K562 (cell line): ENCODE data around the gene GYS1. TPM values are rescaled to one million over a fixed set of nuclear protein-coding genes. Genes with fewer than 3 reads are reported as not detected.

Experiments
- CCNT2 ChIP-seq: IDR thresholded peaks from 2 replicates; pipeline ENCODE4 v1.6.1; 2011; ENCODE audit warnings: borderline replicate concordance, low read depth, mild to moderate bottlenecking, moderate library complexity, mixed read lengths, low read length; ENCODE audit not compliant: insufficient read length; ENCODE audit errors: extremely low read depth
- CHAMP1 ChIP-seq: fragments of 450-650 bp; IDR thresholded peaks from 2 replicates; pipeline ENCODE4 v1.6.1; 2016; ENCODE audit warnings: mild to moderate bottlenecking
- CHD4 ChIP-seq: fragments of 200-600 bp; sonication (generic); IDR thresholded peaks from 3 replicates; pipeline ENCODE4 v1.6.1; 2012; ENCODE audit warnings: low read depth, mild to moderate bottlenecking, mixed read lengths, low read length, inconsistent platforms; ENCODE audit not compliant: insufficient read depth, insufficient replicate concordance, poor library complexity, severe bottlenecking
- E2F5 ChIP-seq: sonication (generic); formaldehyde crosslinking; IDR thresholded peaks from 2 replicates; pipeline ENCODE4 v1.8.0; 2022; ENCODE audit warnings: mild to moderate bottlenecking, missing genetic modification reagents
- ERF ChIP-seq: fragments of 450-650 bp; formaldehyde crosslinking; IDR thresholded peaks from 2 replicates; pipeline ENCODE4 v1.4.0; 2020; ENCODE audit warnings: mild to moderate bottlenecking, mixed read lengths
- GABPB2 ChIP-seq: fragments of 250-450 bp; sonication (Bioruptor Pico); conservative IDR thresholded peaks from 2 replicates; pipeline ENCODE4 v1.5.1; 2021; ENCODE audit warnings: mild to moderate bottlenecking
- JUND ChIP-seq, 2 experiments: IDR thresholded peaks; 2 replicates in 1 of 2; 3 replicates in 1 of 2; pipeline ENCODE4 v1.6.1; 2011; ENCODE audit warnings: borderline replicate concordance in 2 of 2, low read depth in 2 of 2, low read length in 2 of 2, improper control_type of control experiment in 1 of 2, missing biosample characterization in 1 of 2, missing genetic modification characterization in 1 of 2, missing genetic modification reagents in 1 of 2
- RBM22 ChIP-seq: fragments of 200-400 bp; formaldehyde crosslinking; IDR thresholded peaks from 2 replicates; pipeline ENCODE4 v1.6.1; 2018; ENCODE audit warnings: low read length, low read depth; ENCODE audit not compliant: poor library complexity, severe bottlenecking
- USF1 ChIP-seq: sonication (generic); formaldehyde crosslinking; IDR thresholded peaks from 2 replicates; pipeline ENCODE4 v1.9.0; 2022; ENCODE audit warnings: mild to moderate bottlenecking, missing genetic modification reagents
- ZNF609 ChIP-seq: sonication (generic); formaldehyde crosslinking; IDR thresholded peaks from 2 replicates; pipeline ENCODE4 v1.8.1; 2023; ENCODE audit warnings: missing genetic modification reagents, mild to moderate bottlenecking, borderline replicate concordance
- ZNF644 ChIP-seq: fragments of 200-800 bp; sonication (Bioruptor generic); IDR thresholded peaks from 2 replicates; pipeline ENCODE4 v1.6.1; 2016; ENCODE audit warnings: low read depth, missing genetic modification characterization, missing compliant biosample characterization
- polyA plus RNA-seq, 8 experiments: library from polyadenylated mRNA; depleted of rRNA in 4 of 8; stranded (reverse) in 5 of 8; unstranded in 3 of 8; fragments of >200 nt; fragmentation: Nextera tagmentation in 2 of 8; fragmentation: Illumina TruSeq in 1 of 8; extraction: Ambion mirVana in 2 of 8; extraction: Trizol in 1 of 8; gene quantifications; 2 replicates each; pipeline versions ENCODE4 v1.2.1 to v1.2.3, GENCODE V29; 2011 to 2014; ENCODE audit warnings: inconsistent platforms in 1 of 8, missing spikeins in 1 of 8
- total RNA-seq, 7 experiments: library from RNA; depleted of rRNA in 6 of 7; stranded (reverse); fragments of >200 nt in 6 of 7; fragmentation: Illumina TruSeq in 2 of 7; extraction: Trizol in 2 of 7; gene quantifications; 2 replicates each; pipeline versions ENCODE4 v1.2.1 to v1.2.3, GENCODE V29; 2011 to 2021; ENCODE audit warnings: low replicate concordance in 1 of 7
- TF ChIP-seq, protein P1 (sequence below): sonication (generic); formaldehyde crosslinking; IDR thresholded peaks from 2 replicates; pipeline ENCODE4 v1.8.1; 2022; ENCODE audit warnings: missing genetic modification reagents

Gene GYS1
- total and polyA plus RNA-seq, 9 of the 15 experiments (the other 6 are each of a cell fraction or from before 2014, with no cell fraction given), result 1.9 to 31.1 (median 15.2) TPM

DNA sequence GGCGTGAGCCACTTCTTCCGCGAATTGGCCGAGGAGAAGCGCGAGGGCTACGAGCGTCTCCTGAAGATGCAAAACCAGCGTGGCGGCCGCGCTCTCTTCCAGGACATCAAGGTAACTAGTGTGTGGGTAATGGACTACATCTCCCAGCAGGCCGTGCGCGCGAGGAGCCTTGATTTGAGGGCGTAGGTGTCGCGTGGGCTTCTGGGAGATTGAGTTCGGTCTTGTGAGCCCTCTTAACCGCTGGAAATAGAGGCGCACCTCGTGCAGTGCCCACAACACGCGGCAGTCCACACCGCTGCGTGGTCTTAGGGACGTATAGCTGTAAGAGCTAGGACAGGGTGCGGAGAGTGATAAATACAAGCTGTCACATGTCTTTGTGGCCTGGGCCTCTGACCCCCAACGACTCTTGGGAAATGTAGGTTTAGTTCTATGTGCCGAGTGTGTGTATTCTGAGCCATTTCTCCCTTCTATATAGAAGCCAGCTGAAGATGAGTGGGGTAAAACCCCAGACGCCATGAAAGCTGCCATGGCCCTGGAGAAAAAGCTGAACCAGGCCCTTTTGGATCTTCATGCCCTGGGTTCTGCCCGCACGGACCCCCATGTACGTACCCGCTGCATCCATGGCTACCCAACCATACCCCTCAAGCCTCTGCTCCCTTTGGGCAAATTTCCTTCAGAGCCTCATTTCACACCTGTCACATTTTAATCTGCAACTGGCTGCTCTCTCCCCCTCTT, 27.1 kb downstream of the GYS1 start (continued):
- TF ChIP-seq CHAMP1, result peak; percentile 63; the same call in 1 of the 2 replicates
- peak; percentile 18 for TF ChIP-seq CCNT2
- TF ChIP-seq ERF (CRISPR knock-in tag), result peak; percentile 49; the same call in 1 of the 2 replicates
- TF ChIP-seq CHD4, result no peak
- peak; percentile 73 for TF ChIP-seq RBM22
- no peak; the same call in 1 of the 2 replicates for TF ChIP-seq E2F5 (CRISPR knock-in tag)
- TF ChIP-seq USF1 (CRISPR knock-in tag), result peak; percentile 41; the same call in 1 of the 2 replicates
- peak; percentile 90 for TF ChIP-seq ZNF644
- no peak for TF ChIP-seq JUND (IDR thresholded peaks at IDR 0.05; ENCODE audit: borderline replicate concordance, low read depth, low read length)
- TF ChIP-seq JUND (tag; IDR thresholded peaks at IDR 0.05; ENCODE audit: borderline replicate concordance, low read depth, low read length), result no peak
- peak; percentile 12; the same call in 1 of the 2 replicates for TF ChIP-seq GABPB2 (CRISPR knock-in tag)
- TF ChIP-seq, protein P1, sequence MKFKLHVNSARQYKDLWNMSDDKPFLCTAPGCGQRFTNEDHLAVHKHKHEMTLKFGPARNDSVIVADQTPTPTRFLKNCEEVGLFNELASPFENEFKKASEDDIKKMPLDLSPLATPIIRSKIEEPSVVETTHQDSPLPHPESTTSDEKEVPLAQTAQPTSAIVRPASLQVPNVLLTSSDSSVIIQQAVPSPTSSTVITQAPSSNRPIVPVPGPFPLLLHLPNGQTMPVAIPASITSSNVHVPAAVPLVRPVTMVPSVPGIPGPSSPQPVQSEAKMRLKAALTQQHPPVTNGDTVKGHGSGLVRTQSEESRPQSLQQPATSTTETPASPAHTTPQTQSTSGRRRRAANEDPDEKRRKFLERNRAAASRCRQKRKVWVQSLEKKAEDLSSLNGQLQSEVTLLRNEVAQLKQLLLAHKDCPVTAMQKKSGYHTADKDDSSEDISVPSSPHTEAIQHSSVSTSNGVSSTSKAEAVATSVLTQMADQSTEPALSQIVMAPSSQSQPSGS (CRISPR knock-in tag), result no peak
- no peak for TF ChIP-seq ZNF609 (CRISPR knock-in tag)
